OCI-LY3 (cell line): ENCODE results near the gene TRIO.

Source experiments
- EZH2phosphoT487 ChIP-seq: fragments of 200-600 bp; shearing (Covaris generic); IDR thresholded peaks from 2 replicates; pipeline ENCODE4 v1.6.1; 2018; ENCODE audit warnings: antibody characterized with exemption, mixed run types, low read depth
- TF ChIP-seq, protein P1 (sequence below): fragments of 200-600, 300-600 bp; sonication (generic); IDR thresholded peaks from 2 replicates; pipeline ENCODE4 v1.5.1; 2014; ENCODE audit warnings: antibody characterized with exemption, low read length, low read depth

DNA sequence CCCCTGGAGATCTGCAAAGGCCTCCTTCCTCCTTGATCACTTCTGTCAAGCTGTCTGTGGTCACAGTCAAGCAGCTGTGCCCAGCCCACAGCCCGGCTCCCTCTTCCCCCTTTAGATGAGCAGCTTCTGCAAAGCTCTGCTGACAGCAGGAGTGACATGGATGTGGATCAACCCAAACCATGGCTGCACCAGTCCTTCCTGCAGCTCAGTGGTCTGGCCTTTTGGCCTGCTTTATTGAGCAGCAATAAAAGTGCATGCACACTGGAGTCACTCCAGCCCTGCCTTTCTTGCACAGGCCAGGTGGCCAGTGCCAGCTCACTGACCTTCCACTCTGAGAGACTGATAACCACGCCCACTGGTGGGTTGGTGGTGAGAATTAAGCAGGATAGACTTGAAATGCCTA lies 347.2 kb downstream of the TRIO start:
- TF ChIP-seq, protein P1, sequence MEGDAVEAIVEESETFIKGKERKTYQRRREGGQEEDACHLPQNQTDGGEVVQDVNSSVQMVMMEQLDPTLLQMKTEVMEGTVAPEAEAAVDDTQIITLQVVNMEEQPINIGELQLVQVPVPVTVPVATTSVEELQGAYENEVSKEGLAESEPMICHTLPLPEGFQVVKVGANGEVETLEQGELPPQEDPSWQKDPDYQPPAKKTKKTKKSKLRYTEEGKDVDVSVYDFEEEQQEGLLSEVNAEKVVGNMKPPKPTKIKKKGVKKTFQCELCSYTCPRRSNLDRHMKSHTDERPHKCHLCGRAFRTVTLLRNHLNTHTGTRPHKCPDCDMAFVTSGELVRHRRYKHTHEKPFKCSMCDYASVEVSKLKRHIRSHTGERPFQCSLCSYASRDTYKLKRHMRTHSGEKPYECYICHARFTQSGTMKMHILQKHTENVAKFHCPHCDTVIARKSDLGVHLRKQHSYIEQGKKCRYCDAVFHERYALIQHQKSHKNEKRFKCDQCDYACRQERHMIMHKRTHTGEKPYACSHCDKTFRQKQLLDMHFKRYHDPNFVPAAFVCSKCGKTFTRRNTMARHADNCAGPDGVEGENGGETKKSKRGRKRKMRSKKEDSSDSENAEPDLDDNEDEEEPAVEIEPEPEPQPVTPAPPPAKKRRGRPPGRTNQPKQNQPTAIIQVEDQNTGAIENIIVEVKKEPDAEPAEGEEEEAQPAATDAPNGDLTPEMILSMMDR = no peak
- TF ChIP-seq EZH2phosphoT487 = no peak
